ENCODE measurements around the gene PHLDA3.

Gene PHLDA3

GRCh38 chr1:201468844-201469644 is at the start of gene PHLDA3:
Gene PHLDA3, minus strand, starts transcription at chr1:201469188. Its CDS starts 402 bp downstream, at chr1:201468786.
- peak; percentile 79 for DNase-seq

GRCh38 chr1:201518071-201518470 is 49.1 kb upstream of the PHLDA3 start:
- DNase-seq: no peak

- no peak for DNase-seq
Measured at GRCh38 chr1:201517631-201518030, 48.6 kb upstream of the PHLDA3 start.

DNA sequence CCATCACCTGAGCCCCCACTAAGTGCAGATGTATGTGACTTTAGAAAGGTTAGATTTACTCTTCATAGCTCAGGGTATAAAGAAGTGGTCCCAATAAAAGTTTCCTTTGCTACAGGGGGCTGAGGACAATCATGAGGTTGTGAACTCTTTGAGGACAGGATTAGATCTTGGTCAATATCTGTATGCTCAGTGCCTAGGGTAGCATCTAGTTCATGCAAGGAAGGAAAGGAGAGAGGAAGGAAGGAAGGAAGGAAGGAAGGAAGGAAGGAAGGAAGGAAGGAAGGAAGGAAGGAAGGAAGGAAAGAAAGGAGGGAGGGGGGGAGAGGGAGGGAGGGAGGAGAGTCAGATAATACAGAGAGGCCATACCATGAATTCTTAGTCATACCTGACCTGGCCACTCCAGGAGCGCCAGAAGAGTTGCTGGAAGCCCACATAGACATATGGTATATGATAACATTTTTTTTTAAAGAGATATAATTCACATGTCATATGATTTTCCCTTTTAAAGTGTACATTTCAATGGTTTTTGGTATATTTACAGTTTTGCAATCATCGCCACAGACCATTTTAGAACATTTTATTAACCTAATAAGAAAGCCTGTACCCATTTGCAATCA is 47.6 kb upstream of the PHLDA3 start:
- no peak for DNase-seq

GRCh38 chr1:201515895-201516294 is 46.9 kb upstream of the PHLDA3 start:
- DNase-seq: no peak

DNA sequence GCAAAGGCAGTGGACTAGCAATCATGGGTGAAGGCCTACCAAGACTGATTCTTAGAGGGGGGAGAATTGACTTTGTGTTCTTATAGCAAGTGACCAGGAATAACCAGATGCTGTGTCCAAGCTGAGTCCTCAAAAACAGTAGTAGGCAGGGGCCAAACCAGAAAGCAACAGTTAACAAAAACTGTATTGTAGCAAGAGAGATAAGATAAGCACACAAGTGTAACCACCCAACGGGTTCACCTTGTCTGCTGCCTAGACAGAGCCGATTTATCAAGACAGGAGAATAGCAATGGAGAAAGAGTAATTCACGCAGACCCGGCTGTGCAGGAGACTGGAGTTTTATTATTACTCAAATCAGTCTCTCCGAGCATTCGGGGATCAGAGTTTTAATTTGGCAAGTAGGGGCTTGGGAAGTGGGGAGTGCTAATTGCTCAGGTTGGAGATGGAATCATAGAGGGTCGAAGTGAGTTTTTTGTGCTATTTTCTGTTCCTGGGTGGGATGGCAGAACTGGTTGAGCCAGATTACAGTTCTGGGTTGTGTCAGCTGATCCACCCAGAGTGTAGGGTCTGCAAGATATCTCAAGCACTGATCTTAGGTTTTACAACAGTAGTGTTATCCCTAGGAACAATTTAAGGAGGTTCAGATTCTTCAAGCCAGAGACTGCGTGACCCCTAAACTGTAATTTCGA is 46.2 kb upstream of the PHLDA3 start:
- DNase-seq: no peak

- DNase-seq: no peak
Measured at GRCh38 chr1:201514466-201514865, 45.5 kb upstream of the PHLDA3 start.

DNA sequence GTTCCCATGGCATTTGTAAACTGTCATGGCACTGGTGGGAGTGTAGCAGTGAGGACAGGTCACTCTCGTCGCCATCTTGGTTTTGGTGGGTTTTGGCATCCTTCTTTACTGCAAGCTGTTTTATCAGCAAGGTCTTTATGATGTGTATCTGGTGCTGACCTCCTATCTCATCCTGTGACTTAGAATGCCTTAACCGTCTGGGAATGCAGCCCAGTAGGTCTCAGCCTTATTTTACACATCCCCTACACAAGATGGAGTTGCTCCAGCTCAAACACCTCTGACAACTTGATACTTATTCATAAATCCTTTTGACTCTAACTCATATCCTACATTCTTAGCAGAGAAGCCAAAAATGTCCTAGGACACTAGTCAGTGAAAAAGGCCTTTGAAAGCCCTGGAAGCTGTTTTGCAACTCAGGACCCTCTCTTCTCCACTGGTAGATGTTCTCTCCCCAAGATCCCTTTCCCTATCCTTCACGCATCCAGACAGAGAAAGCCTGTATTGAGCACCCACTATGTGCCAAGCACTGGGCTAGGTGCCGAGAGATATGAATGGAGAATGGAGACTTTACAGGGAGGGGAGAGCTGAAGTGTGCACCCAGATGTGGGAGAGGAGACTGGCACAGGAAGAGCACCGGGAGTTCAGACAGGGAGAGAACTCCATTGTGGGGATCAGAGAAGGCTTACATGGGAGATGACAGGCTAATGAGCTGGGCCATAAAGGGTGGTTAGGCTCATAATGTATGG is 44.7 kb upstream of the PHLDA3 start:
- no peak for DNase-seq

DNA sequence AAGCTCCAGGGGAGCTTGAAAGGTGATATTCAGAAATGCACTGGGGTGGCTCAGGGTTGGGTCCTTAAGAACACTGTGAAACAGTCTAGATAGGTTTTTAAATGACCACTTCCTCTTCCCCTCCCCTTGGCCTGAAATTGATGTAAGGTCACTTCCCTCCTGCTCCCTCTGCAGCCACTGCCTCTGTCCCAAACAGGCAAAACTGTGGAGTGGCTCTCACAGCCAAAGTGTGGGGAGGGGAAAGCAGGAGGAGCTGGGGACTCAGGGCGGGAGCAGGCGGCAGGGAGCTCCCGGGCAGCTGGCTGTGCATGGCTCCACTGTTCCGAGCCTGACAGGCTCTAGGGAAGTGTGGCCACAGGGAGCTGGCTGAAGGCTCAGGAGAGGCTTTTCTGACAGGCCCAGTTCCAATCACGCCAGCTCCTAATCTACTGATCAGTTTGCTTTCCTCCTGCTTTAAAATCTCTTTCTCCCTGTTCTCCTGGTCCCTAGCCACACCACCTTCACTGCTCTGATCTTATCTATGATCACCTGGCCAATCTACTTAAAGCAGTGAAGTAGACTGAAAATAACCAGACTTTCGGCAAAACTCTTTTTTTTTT is 43.1 kb upstream of the PHLDA3 start:
- DNase-seq: no peak

GRCh38 chr1:201511396-201511940 is 42.5 kb upstream of the PHLDA3 start:
- no peak for DNase-seq

- no peak for DNase-seq
Measured at GRCh38 chr1:201510734-201511133, 41.7 kb upstream of the PHLDA3 start.

DNA sequence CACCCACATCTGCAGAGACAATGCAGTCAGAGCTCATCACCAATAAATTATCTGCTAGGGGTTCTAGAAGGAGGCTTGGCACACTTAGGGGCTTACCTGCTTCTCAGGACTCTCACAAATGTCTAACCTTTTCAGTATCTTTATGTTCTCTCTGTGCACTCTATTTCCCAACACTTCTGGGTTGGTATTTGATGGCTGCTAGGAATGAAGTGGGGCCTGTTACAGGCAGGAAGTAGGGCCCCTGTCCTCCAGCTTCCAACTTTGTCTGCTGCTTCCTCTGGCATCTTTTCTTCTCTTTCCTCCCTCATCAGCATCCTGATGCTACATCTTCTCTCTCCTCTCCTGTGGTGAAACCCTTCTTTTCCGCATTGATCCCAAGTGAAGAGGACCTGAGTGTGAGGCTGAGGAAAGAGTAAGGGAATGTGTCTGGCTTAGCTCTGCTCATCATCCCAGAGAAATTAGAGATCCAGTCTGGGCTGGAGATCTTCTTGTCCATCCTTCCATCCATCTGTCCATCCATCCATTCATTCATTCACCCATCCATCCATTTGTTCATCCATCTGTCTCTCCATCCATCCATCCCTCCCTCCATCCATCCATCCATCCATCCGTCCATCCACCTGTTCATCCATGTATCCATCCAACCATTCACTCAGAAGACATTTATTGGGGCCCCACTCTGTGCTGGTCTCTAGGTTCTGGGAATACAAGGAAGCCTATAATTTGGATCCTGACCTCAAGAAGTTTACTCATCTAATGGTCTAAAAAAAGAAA is 40.8 kb upstream of the PHLDA3 start:
- no peak for DNase-seq

GRCh38 chr1:201508809-201509208 is 39.8 kb upstream of the PHLDA3 start:
- no peak for DNase-seq

GRCh38 chr1:201507360-201507675 is 38.3 kb upstream of the PHLDA3 start:
- DNase-seq: no peak

DNA sequence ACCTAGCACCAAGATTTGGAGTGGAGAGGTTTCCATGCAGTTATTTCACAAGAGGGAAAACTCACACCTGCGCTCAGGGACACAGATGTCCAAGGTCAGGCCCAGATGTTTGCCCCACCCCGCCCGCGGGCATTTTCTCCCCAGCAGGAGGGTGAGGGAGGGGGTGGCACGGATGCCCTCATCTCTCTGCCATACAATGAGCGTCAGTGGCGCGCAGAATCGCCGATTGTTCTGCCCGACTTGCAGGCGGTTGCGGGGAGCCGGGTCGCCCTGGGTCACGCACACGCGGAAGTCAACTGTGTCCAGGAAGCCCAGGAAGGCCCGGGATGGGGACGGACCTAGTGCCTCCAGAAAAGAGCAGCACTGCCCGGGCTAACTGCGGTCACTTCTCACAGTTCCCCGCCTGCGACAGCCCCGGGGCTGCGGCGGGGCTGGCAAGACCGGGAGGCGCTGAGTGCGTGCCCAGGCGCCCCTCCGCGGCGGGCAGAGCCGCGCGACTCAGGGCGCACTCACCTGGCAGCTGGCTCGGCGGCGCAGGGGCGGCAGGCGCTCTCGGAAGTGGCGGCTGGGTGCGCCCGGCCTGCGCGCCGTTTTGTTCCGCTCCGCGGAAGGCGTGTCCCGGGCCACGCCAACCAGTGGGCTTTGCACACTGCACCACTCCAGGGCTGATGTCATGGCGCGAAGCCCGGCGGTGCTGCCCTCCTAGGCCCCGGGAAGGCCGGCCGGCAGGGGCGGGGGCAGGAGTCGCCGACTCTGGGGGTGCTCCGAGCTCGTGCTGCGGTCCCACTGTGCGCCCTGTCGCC is 37.8 kb upstream of the PHLDA3 start, which contains the start of gene CSRP1:
TSS of gene CSRP1 (minus strand) at position 567 of the 803 bp plus-strand sequence. CDS start 10,820 bp downstream, outside the sequence.
- peak; percentile 74 for DNase-seq

DNA sequence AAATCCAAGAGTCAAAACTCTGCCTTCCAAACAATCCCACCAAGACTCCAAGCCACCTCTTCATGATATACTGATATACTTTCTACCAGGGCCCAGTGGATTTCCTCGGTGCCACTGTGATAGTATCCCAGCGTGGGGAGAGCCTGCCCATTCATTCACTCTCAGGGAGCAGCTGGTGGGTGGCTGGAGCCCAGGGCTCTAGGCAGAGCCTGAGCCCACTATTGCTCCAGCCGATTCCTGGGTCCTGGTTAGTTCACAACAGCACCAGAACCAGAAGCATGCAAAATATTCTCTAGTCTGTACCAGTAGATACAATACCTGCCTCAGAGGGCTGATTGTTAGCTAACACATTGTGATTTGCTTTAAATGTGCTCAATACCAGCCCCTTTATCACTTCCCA is 37.1 kb upstream of the PHLDA3 start:
- peak; percentile 23 for DNase-seq

DNA sequence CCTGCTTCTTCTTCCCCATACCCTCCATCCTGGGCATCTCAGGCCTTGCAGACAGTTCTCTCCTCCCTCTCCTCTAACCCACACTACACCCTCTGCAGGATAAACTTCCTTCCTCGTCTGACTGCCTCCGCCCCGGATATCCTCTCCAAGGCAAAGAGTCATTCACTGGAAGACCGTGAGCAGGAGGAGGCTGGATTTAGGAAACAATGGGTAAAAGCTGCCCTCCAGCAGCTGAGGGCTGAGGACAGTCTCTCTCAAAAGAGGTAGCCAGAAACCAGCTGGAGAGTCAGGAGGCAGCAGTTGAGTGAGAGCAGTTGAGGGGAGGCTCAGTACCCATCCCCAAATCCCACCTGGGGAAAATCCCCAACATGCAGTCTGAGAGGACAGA is 36.5 kb upstream of the PHLDA3 start:
- no peak for DNase-seq

- peak; percentile 37 for DNase-seq
Measured at GRCh38 chr1:201504799-201505502, 36.0 kb upstream of the PHLDA3 start.

DNA sequence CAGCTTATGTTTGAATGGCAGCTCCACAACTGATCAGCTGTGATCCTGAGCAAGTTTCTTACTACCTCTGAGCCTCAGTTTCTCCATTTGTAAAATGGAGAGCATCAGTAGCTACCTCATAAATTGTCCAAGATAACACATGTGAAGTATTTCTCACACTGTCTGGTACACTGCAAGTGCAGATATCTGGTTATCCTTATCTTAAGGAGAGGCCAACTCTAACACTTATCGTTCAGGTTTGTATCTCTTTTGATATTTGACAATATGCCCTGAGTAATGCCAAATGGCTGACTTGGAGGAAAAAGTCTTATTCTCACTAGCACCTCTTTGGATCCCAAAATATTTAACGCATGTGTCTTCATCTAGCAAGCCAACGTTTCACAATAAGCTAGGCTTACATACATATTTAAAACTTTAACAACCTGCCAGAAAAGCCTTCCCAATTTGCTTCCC is 35.2 kb upstream of the PHLDA3 start:
- no peak for DNase-seq

Measured in NCI-H1092 (cell line).